HEK293T (cell line): ENCODE results near the gene ARHGAP10.

Experiments used
- ARNT ChIP-seq: fragments of 450-650 bp; IDR thresholded peaks from 2 replicates; pipeline ENCODE4 v1.6.1; 2017; ENCODE audit warnings: mild to moderate bottlenecking
- BHLHE40 ChIP-seq: fragments of 450-650 bp; IDR thresholded peaks from 2 replicates; pipeline ENCODE4 v1.6.1; 2016; ENCODE audit warnings: mild to moderate bottlenecking, moderate library complexity, borderline replicate concordance
- ELF4 ChIP-seq: fragments of 450-650 bp; IDR thresholded peaks from 2 replicates; pipeline ENCODE4 v1.6.1; 2017; ENCODE audit warnings: antibody characterized with exemption
- FOXA1 ChIP-seq: fragments of 450-650 bp; IDR thresholded peaks from 2 replicates; pipeline ENCODE4 v1.6.1; 2016; ENCODE audit warnings: mild to moderate bottlenecking
- FOXK2 ChIP-seq: fragments of 450-650 bp; IDR thresholded peaks from 2 replicates; pipeline ENCODE4 v1.6.1; 2016; ENCODE audit warnings: mild to moderate bottlenecking
- FOXM1 ChIP-seq: fragments of 450-650 bp; IDR thresholded peaks from 2 replicates; pipeline ENCODE4 v1.6.1; 2017; ENCODE audit warnings: mild to moderate bottlenecking, borderline replicate concordance
- HDGF ChIP-seq: fragments of 450-650 bp; IDR thresholded peaks from 2 replicates; pipeline ENCODE4 v1.6.1; 2017; ENCODE audit warnings: antibody characterized with exemption, borderline replicate concordance
- LEF1 ChIP-seq: fragments of 450-650 bp; IDR thresholded peaks from 2 replicates; pipeline ENCODE4 v1.6.1; 2017; ENCODE audit warnings: mild to moderate bottlenecking, borderline replicate concordance
- NFRKB ChIP-seq: fragments of 450-650 bp; IDR thresholded peaks from 2 replicates; pipeline ENCODE4 v1.6.1; 2016; ENCODE audit warnings: mild to moderate bottlenecking, moderate library complexity
- PKNOX1 ChIP-seq: fragments of 450-650 bp; IDR thresholded peaks from 2 replicates; pipeline ENCODE4 v1.6.1; 2016
- SP1 ChIP-seq: fragments of 450-650 bp; IDR thresholded peaks from 2 replicates; pipeline ENCODE4 v1.6.1; 2017
- SUZ12 ChIP-seq: fragments of 450-650 bp; IDR thresholded peaks from 2 replicates; pipeline ENCODE4 v1.6.1; 2016; ENCODE audit warnings: mild to moderate bottlenecking
- TARDBP ChIP-seq: fragments of 450-650 bp; IDR thresholded peaks from 2 replicates; pipeline ENCODE4 v1.6.1; 2016
- ZNF384 ChIP-seq: fragments of 450-650 bp; IDR thresholded peaks from 2 replicates; pipeline ENCODE4 v1.6.1; 2016

DNA sequence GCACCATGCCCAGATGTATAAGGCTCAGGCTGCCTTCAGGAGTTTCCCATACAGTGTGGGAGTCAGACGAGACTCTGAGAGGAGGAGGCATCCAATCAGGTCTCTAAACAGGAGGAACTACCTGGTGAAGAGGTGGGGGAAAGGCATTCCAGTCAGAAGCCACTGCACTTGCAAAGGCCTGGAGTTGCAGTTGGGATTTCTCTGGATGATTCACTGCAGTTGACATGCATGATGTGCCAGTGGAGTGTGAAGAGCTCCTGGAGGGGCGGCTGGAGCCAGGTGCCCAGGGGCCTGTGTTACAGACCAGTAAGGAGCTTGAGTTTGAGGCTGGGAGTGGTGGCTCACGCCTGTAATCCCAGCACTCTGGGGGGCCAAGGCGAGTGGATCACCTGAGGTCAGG is 339.1 kb downstream of the ARHGAP10 start:
- TF ChIP-seq BHLHE40 (no peak), SP1 (no peak), ARNT (no peak), HDGF (no peak), FOXK2 (no peak), ELF4 (no peak), PKNOX1 (no peak), LEF1 (no peak), FOXM1 (no peak), NFRKB (no peak), ZNF384 (no peak), TARDBP (no peak), FOXA1 (no peak), SUZ12 (no peak)
